Astrocyte (in vitro differentiated cells and primary cell): ENCODE measurements around the gene TRPV5. TPM values are rescaled to one million over a fixed set of nuclear protein-coding genes. Genes with fewer than 3 reads are reported as not detected.

Source experiments
- DNase-seq: peaks from one replicate; pipeline ENCODE4 v3.0.0-alpha.2; 2010; ENCODE audit warnings: low read depth
- FAIRE-seq: peaks from 2 replicates; lab custom pipeline; 2011; peaks lifted over from hg19 to GRCh38; lab: Jason Lieb, UNC
- H2AFZ ChIP-seq: 2 replicates; pipeline ENCODE4 v1.6.0; 2012; ENCODE audit warnings: low read depth, low read length, inconsistent platforms
- H3K27ac ChIP-seq: 2 replicates; pipeline ENCODE4 v1.5.1; 2011; ENCODE audit warnings: low read depth, low read length, inconsistent platforms
- H3K27me3 ChIP-seq: 2 replicates; pipeline ENCODE4 v1.6.0; 2011; ENCODE audit warnings: low read length, inconsistent platforms; ENCODE audit not compliant: insufficient read depth
- H3K36me3 ChIP-seq: 2 replicates; pipeline ENCODE4 v1.5.1; 2011; ENCODE audit warnings: low read length, inconsistent platforms; ENCODE audit not compliant: insufficient read depth
- H3K4me1 ChIP-seq: 2 replicates; pipeline ENCODE4 v1.5.1; 2011; ENCODE audit warnings: low read length, inconsistent platforms; ENCODE audit not compliant: insufficient read depth
- H3K4me2 ChIP-seq: 2 replicates; pipeline ENCODE4 v1.6.0; 2012; ENCODE audit warnings: low read length, inconsistent platforms
- H3K4me3 ChIP-seq: 2 replicates; pipeline ENCODE4 v1.5.1; 2011; ENCODE audit warnings: low read depth, mild to moderate bottlenecking, low read length, inconsistent platforms; ENCODE audit not compliant: insufficient read depth
- H3K79me2 ChIP-seq: 2 replicates; pipeline ENCODE4 v1.6.0; 2012; ENCODE audit warnings: mild to moderate bottlenecking, low read length, inconsistent platforms; ENCODE audit not compliant: insufficient read depth
- H3K9ac ChIP-seq: 2 replicates; pipeline ENCODE4 v1.6.0; 2012; ENCODE audit warnings: mild to moderate bottlenecking, low read length, inconsistent platforms
- H3K9me3 ChIP-seq: 2 replicates; pipeline ENCODE4 v1.5.1; 2012; ENCODE audit warnings: low read depth, mild to moderate bottlenecking, low read length, inconsistent platforms; ENCODE audit not compliant: insufficient read depth
- H4K20me1 ChIP-seq: 2 replicates; pipeline ENCODE4 v1.6.0; 2012; ENCODE audit warnings: low read length, inconsistent platforms; ENCODE audit not compliant: insufficient read depth
- H3K27ac Mint-ChIP-seq: one replicate; pipeline ENCODE4 v1.8.0; 2021; ENCODE audit warnings: mild to moderate bottlenecking, mixed read lengths; ENCODE audit not compliant: unreplicated experiment
- H3K27me3 Mint-ChIP-seq: one replicate; pipeline ENCODE4 v1.8.0; 2021; ENCODE audit warnings: low read depth, mixed read lengths; ENCODE audit not compliant: unreplicated experiment
- H3K36me3 Mint-ChIP-seq: one replicate; pipeline ENCODE4 v1.8.0; 2021; ENCODE audit warnings: low read depth, mixed read lengths; ENCODE audit not compliant: unreplicated experiment
- H3K4me1 Mint-ChIP-seq: one replicate; pipeline ENCODE4 v1.8.0; 2021; ENCODE audit warnings: low read depth, mixed read lengths; ENCODE audit not compliant: unreplicated experiment
- H3K4me3 Mint-ChIP-seq: one replicate; pipeline ENCODE4 v1.8.0; 2021; ENCODE audit warnings: mild to moderate bottlenecking, moderate library complexity, mixed read lengths; ENCODE audit not compliant: unreplicated experiment
- H3K9me3 Mint-ChIP-seq: one replicate; pipeline ENCODE4 v1.8.0; 2021; ENCODE audit warnings: mild to moderate bottlenecking, mixed read lengths; ENCODE audit not compliant: unreplicated experiment
- CTCF ChIP-seq: IDR thresholded peaks from 2 replicates; pipeline ENCODE4 v1.5.1; 2011; ENCODE audit warnings: low read depth, mild to moderate bottlenecking, inconsistent platforms, low read length, moderate library complexity; ENCODE audit not compliant: insufficient read depth
- EZH2 ChIP-seq: IDR thresholded peaks from 2 replicates; pipeline ENCODE4 v1.6.1; 2012; ENCODE audit warnings: mild to moderate bottlenecking, low read length, inconsistent platforms; ENCODE audit not compliant: insufficient read depth
- total RNA-seq: library from RNA; stranded (reverse); gene quantifications from 2 replicates; pipeline ENCODE4 v1.2.1, GENCODE V29; 2021

TRPV5 gene
- total RNA-seq, 1 donor from 2014 or later, result not detected

DNA sequence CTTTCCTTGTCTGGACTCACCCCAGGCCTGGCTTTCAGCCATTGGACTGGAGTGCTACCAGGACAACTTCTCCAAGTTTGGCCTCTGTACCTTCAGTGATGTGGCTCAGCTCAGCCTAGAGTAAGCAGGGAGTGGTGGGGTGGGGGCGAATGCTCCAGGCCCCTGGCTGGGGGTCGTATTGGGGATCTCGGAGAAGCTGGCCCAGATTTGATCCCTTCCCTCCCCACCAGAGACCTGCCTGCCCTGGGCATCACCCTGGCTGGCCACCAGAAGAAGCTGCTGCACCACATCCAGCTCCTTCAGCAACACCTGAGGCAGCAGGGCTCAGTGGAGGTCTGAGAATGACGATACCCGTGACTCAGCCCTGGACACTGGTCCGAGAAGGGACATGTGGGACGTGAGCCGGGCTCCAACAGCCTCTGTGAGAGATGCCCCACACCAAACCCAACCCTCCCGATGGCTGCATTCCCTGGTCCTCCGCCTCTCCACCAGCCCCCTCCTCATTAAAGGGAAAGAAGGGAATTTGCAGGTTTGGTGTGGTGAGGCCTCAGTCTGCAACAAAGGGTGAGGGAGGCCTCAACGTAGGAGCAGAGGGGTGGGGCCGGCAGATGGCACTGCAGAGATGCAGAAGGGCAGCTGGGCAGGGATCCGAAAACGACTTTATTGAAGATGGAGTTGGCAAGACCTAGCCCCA is 62.8 kb downstream of the TRPV5 start:
- FAIRE-seq (no peak), DNase-seq (no peak)
- peaks cover 15% of the 10 kb centered on the region for H3K27me3 Mint-ChIP-seq
- Histone ChIP-seq H2AFZ (no peak overlapping the region), H3K4me1 (no peaks in the 10 kb centered on the region), H3K4me3 (no peak overlapping the region), H3K4me2 (no peak overlapping the region), H3K9ac (no peak overlapping the region), H3K79me2 (no peaks in the 10 kb centered on the region), H3K36me3 (no peaks in the 10 kb centered on the region), H3K9me3 (no peaks in the 10 kb centered on the region), H3K27ac (no peak overlapping the region), H3K27me3 (no peaks in the 10 kb centered on the region), H4K20me1 (no peaks in the 10 kb centered on the region)
- no peak for TF ChIP-seq CTCF
- no peak for TF ChIP-seq EZH2
- no peaks in the 10 kb centered on the region for H3K4me1 Mint-ChIP-seq
- no peak overlapping the region for H3K27ac Mint-ChIP-seq
- peaks cover 12% of the 10 kb centered on the region for H3K9me3 Mint-ChIP-seq
- H3K4me3 Mint-ChIP-seq, result no peak overlapping the region
- H3K36me3 Mint-ChIP-seq, result peaks cover 6% of the 10 kb centered on the region

DNA sequence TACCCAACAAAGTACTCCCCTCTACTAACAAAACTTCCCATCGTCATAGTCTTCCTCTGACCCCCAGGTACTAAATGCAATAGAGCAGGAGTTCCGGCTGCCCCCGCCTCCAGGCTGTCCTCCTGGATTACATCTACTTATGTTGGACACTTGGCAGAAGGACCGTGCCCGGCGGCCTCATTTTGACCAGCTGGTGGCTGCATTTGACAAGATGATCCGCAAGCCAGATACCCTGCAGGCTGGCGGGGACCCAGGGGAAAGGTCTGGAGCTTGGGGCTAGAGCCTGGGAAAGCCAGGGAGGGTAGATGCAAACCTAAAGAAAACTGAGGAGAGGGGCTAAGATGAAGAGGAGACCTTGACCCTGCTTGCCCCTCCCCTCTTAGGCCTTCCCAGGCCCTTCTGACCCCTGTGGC is 63.4 kb downstream of the TRPV5 start:
- FAIRE-seq, result no peak
- peaks cover 6% of the 10 kb centered on the region for H3K36me3 Mint-ChIP-seq
- H3K9ac ChIP-seq, result no peak overlapping the region

More for the DNA sequence above, 63.4 kb downstream of the TRPV5 start:
- no peak overlapping the region for H3K27ac Mint-ChIP-seq
- Histone ChIP-seq H4K20me1 (no peaks in the 10 kb centered on the region), H3K4me2 (no peak overlapping the region), H3K4me1 (no peaks in the 10 kb centered on the region), H2AFZ (no peak overlapping the region), H3K27ac (no peak overlapping the region), H3K27me3 (no peaks in the 10 kb centered on the region), H3K4me3 (no peak overlapping the region), H3K9me3 (no peaks in the 10 kb centered on the region), H3K79me2 (no peaks in the 10 kb centered on the region), H3K36me3 (no peaks in the 10 kb centered on the region)
- TF ChIP-seq CTCF (no peak), EZH2 (no peak)
- peaks cover 12% of the 10 kb centered on the region for H3K27me3 Mint-ChIP-seq
- DNase-seq, result no peak
- peaks cover 9% of the 10 kb centered on the region for H3K9me3 Mint-ChIP-seq
- H3K4me3 Mint-ChIP-seq, result no peak overlapping the region
- H3K4me1 Mint-ChIP-seq, result no peaks in the 10 kb centered on the region
